ENCODE data around the gene SZRD1.

SZRD1 gene

GRCh38 chr1:16441282-16441665, 74.2 kb downstream of the SZRD1 start:
- no peak for DNase-seq

GRCh38 chr1:16442265-16442664, 75.2 kb downstream of the SZRD1 start:
- no peak for DNase-seq

- no peak for DNase-seq
These were observed 75.9 kb downstream of the SZRD1 start for GRCh38 chr1:16442941-16443340.

GRCh38 chr1:16443975-16444770, 77.1 kb downstream of the SZRD1 start:
- DNase-seq = no peak

GRCh38 chr1:16445052-16445451, 78.0 kb downstream of the SZRD1 start:
- no peak for DNase-seq

GRCh38 chr1:16446116-16446515, 79.1 kb downstream of the SZRD1 start:
- DNase-seq = no peak

- no peak for DNase-seq
These were observed 80.6 kb downstream of the SZRD1 start for GRCh38 chr1:16447641-16448040.
